GM19372 (cell line): ENCODE results near the gene GPNMB.
A peak's percentile ranks its signal among the peaks of the same experiment; 100 is the strongest.
"Not testable (repeated sequence)": the region's sequence is repeated elsewhere in the genome, so short reads cannot be mapped to it uniquely, and the experiment has no call there.

Experiments
- ATAC-seq: cut with Tn5 transposase; IDR thresholded peaks from one replicate; pipeline ENCODE4 v1.9.1; 2021; ENCODE audit warnings: mild to moderate bottlenecking, low read depth, moderate library complexity; ENCODE audit not compliant: unreplicated experiment

GPNMB gene

DNA sequence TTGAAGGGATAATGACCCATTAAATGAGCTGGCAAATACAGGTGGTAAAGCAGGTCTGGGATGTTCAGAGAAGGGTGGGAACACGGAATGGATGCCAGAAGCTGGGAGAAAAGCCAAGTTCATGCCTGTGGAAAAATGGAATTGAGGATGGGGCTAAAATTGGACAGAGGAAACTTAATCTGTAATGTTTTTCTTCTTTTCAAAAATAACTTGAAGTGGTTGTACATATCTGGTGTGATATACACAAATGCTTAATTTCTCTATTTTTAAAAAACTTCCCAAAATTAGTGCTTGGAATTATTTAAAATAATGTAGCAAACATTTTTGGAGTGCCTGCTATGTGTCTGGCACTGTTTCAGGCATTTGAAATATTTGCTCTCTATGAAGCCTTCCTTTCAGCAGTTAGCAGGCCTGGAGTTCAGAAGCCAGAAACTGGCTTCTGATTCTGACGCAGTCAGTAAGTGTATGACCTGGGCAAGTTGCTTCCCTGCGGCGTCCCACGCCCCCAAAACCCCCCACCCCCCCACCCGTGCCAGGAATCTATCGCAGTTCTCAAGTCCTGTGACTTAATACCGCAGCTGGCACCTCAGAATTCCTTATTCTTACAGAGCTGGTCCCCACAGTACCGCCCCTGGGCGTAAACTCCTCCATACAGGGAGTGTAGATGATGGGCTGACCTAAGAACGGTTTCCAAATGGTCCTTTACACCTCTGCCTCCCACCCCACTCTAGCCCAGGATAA lies 51.7 kb downstream of the GPNMB start:
- ATAC-seq: no peak

DNA sequence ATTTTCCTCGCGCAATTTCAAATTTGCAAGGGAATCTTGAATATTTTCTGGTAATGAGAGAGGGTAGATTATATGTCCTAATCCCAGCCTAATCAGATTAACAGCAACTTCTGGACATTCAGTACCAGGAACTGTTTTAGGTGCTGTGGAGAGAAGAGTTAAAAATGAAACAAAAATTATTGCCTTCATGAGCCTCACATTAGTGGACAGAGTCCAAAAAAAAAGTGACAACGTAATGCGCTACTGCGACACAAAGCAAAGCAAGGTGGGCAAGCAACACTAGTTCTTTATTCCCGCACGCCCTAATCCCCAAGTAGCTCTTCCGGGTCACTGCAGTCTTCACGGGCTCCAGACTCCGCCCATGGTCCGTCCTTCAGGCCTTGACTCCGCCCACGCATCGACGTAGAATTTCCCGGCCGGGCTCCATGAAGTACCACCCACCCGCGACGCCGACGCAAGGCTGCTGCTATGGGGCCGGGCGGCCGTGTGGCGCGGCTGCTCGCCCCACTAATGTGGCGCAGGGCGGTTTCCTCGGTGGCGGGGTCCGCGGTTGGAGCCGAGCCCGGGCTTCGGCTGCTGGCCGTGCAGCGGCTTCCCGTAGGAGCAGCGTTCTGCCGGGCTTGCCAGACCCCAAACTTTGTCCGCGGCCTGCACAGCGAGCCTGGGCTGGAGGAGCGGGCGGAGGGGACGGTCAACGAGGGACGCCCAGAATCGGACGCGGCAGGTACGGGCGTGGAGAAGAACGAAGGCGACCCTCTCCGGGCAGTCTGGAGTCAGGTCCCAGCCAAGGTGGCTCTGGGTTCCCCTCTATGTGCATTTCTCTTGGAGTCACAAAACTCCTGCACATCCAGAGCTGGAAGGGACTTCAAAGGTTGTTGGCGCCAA lies 52.6 kb downstream of the GPNMB start, which contains the start of gene MALSU1:
Gene MALSU1, plus strand, starts transcription at position 455 of the 885 bp plus-strand sequence. Its CDS starts 14 bp downstream, at position 469.
- ATAC-seq: peak; percentile 100

DNA sequence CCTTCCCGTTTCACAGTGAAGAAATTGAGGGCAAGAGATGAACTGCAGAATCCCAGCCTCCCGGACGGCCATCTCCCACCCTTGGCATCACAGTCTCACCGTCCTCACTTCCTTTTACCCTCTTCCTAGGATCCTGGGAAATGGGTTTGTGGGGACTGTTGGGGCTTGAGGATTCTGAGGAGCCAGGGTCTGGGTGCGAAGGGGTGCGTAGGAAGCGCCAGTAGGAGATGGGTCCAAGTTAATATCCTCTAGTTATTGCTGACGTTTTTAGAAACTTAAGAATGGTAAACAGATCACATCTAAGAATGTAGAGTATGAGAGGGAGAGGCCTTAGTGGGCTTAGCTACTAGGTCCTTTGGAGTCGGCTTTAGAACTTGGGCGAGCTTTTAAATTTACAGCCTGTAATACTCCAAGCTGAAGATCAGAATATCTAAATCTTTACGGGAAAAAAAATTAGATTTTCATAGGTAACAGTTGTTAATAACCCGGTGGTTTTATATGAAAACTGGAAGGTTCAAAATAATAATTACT lies 53.3 kb downstream of the GPNMB start:
- no peak for ATAC-seq

GRCh38 chr7:23306936-23307521 lies 60.5 kb downstream of the GPNMB start:
- no peak for ATAC-seq

DNA sequence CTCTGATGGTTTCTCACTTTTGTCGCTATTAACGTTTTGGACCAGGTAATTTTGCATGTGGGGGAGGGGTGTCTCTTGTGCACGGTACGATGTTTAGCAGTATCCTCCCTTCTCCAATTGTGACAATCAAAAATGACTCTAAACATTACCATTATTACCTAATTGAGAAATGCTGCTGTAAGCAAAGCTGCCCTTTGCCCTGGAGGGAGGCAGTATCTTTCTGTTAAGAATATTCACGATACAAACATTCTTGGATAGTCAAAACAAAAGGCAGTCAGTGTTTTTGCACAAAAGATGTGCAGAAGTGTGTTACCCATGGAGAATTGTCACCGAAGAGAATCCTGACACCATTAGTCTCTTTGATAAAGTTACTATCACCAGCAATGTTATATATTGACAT lies 62.2 kb downstream of the GPNMB start:
- no peak for ATAC-seq

DNA sequence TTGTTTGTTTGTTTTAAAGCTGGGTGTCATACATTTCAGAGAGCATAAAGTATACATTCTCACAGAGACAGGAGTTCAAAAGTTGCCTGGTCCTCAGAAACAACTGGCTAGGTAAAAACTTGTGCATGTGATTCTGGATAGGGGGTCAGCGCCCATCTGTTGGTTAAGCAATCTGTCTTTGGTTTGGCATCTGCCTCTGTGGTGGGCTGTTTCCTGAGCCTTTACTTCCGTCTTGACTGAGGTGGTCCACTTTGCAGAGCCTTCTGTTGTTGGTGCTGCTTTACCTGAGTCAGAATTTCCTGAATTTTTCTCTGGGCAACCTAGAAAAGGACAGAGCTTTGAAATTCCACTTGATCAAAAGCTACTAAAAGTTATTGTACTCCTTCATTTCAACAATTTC lies 65.6 kb downstream of the GPNMB start:
- not testable (repeated sequence) for ATAC-seq

- no peak for ATAC-seq
These were observed 68.8 kb downstream of the GPNMB start for GRCh38 chr7:23315366-23315765.
